ENCODE results near the gene EIF4A2. TPM values are rescaled to one million over a fixed set of nuclear protein-coding genes. Genes with fewer than 3 reads are reported as not detected.

EIF4A2 gene
- total and polyA plus RNA-seq, 9 of the 15 experiments (the other 6 are each of a cell fraction or from before 2014, with no cell fraction given) = 307 to 754 (median 435) TPM

GRCh38 chr3:186826976-186827857 lies 43.8 kb downstream of the EIF4A2 start (continued):
- no peak for TF ChIP-seq ZNF449 (CRISPR knock-in tag; IDR thresholded peaks at IDR 0.05)
- TF ChIP-seq ARNT (IDR thresholded peaks at IDR 0.05) = no peak
- no peak for TF ChIP-seq NR0B1 (IDR thresholded peaks at IDR 0.05; ENCODE audit: partially characterized antibody)
- no peak for TF ChIP-seq ZMIZ1 (IDR thresholded peaks at IDR 0.05; ENCODE audit: low read depth in 2 of 2, low read length in 2 of 2)
- no peak for TF ChIP-seq CREB1 (IDR thresholded peaks at IDR 0.05)
- 0 out of 2 replicates have a peak, but pooled peaks have one; percentile 22 for TF ChIP-seq CREB1 (CRISPR knock-in tag; IDR thresholded peaks at IDR 0.05)
- no peak for TF ChIP-seq THRA (IDR thresholded peaks at IDR 0.05)
- TF ChIP-seq PHF8 (IDR thresholded peaks at IDR 0.05; ENCODE audit: borderline replicate concordance, low read length) = peak; percentile 66; the same call in 1 of the 2 replicates
- no peak for TF ChIP-seq NFYB (IDR thresholded peaks at IDR 0.05; ENCODE audit: extremely low read depth, insufficient read length)
- TF ChIP-seq U2AF1 (optimal IDR thresholded peaks at IDR 0.05; ENCODE audit: low read depth, low read length) = no peak
- no peak for TF ChIP-seq ZNF589 (CRISPR knock-in tag; IDR thresholded peaks at IDR 0.05; ENCODE audit: low read depth)
- no peak for TF ChIP-seq SMAD3 (CRISPR knock-in tag; conservative IDR thresholded peaks at IDR 0.05)
- no peak for TF ChIP-seq XRCC3 (IDR thresholded peaks at IDR 0.05)
- no peak for TF ChIP-seq CTCFL (IDR thresholded peaks at IDR 0.05; ENCODE audit: borderline replicate concordance, insufficient read depth, low read depth, low read length, poor library complexity, severe bottlenecking)
- no peak for TF ChIP-seq LEF1 (IDR thresholded peaks at IDR 0.05)
- no peak for TF ChIP-seq ARID2 (IDR thresholded peaks at IDR 0.05)

Measured in K562 (cell line).